IPS-NIHi7 (cell line): ENCODE measurements around the gene CLCN1.

Experiments used
- DNase-seq: peaks from one replicate; pipeline ENCODE4 v3.0.0; 2012; ENCODE audit warnings: mixed read lengths; ENCODE audit errors: extremely low spot score

CLCN1 gene

DNA sequence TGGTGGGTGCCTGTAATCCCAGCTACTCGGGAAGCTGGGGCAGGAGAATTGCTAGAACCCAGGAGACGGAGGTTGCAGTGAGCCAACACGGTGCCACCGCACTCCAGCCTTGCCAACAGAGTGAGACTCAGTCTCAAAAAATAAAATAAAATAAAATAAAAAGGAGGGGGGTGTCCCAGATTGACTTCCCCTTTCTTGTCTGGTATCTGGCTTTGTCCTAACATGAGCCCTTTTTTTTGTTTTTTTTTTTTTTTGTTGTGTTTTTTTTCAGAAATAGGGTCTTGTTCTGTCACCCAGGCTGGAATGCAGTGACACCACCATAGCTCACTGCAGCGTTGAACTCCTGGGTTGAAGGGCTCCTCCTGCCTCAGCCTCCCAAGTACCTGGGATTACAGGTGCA, 23.0 kb upstream of the CLCN1 start:
- no peak for DNase-seq

DNA sequence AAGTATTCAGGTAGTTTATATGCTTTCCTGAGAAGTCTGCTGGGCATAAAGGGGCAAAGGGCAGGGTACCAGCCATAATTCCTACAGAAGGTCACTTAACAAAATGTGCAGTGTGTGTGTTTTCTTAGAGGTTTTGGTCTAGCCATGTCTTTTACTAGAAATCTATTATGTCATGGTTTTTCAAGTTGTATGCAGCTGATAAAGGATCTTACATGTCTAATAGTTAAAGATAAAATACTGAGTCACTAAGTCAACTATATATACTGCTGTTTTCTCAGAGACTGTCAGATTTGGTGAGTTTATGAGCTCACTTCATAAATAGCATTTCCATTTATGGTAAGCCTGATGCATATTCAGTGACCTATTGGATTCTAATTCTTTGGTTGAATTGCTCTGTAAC, 20.0 kb upstream of the CLCN1 start:
- no peak for DNase-seq

- DNase-seq, result no peak
Observed at GRCh38 chr7:143296686-143297085, 19.2 kb upstream of the CLCN1 start.

DNA sequence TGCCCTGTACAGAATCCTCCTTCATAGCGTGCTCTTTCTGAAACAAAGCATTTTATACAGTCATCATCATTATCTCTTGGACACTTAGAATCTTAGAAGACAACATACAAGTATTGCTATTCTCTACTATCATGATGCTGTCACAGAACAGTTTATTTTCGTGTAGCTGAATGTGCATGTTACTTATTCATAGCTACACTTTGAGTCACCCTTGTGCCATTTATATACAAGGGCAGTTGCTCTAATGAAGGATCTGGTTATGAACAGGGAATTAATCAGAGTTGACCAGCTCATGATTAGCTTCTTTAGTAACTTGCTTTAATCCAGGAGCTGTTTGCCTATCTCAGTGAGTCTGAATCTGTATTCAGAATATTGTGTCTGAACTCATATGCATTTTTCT, 16.6 kb upstream of the CLCN1 start:
- DNase-seq, result no peak

DNA sequence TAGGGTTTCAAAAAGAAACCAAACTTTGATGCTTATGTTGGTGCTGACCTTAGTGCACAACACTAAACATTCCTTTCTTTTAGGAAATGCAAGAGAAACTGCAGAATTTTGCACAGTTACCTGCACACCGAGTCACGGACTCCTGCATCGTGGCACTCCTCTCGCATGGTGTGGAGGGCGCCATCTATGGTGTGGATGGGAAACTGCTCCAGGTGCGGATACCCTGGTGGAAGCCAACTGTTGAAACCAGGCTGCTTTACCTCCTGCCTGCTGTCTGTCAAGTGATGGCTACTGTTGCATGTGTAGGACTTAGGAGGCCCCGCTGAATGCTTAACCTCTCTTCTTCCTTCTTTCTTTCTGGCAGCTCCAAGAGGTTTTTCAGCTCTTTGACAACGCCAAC, 16.1 kb upstream of the CLCN1 start:
- DNase-seq, result peak; percentile 77

DNA sequence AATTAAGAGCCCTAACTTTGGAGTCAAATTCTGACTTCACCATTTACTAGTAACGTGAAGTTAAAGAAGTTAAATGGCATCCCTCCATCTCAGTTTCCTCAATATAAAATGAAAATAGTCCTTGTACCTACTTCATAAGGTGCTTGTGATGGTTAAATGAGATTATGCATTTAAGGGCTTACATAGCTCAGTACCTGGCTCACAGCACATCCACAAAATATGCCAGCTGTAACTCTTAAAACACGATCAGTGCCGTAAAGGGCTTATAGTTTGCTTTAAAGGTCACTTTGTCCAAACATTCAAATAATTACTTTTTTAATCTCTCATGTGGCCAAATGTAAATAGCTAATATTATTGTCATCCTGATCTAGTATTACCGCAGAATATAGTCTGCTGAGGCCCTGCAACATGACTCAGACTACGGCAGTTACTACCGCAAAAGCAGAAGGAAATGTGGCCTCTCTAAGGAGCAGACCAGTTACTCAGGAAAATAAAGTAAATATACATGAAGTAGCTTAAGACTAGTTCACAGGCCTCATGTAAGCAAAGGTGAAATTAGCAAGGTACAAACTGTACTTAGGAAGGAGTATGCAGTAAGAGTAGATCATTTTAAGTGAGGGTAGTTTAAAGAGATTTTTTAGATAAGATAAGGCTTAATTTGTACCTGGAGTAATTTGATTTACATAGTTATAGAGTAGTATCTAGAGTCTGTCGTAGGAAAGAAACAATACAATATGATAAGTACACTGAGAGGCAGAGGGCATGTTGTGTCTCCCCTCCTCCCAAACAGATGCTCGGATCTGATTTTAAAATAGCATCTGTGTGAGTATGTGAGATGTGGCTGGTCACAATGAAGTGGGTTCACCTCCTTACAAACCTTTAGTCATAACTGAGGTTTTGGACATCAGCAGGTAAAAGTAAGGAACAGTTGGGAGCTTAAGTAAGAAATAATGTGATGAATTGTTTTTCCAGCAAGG, 14.7 kb upstream of the CLCN1 start:
- no peak for DNase-seq

GRCh38 chr7:143303733-143304132, 12.2 kb upstream of the CLCN1 start:
- DNase-seq, result no peak

- no peak for DNase-seq
Observed at GRCh38 chr7:143304938-143305337, 11.0 kb upstream of the CLCN1 start.

- peak; percentile 78 for DNase-seq
Observed at GRCh38 chr7:143305423-143306070, 10.4 kb upstream of the CLCN1 start.

DNA sequence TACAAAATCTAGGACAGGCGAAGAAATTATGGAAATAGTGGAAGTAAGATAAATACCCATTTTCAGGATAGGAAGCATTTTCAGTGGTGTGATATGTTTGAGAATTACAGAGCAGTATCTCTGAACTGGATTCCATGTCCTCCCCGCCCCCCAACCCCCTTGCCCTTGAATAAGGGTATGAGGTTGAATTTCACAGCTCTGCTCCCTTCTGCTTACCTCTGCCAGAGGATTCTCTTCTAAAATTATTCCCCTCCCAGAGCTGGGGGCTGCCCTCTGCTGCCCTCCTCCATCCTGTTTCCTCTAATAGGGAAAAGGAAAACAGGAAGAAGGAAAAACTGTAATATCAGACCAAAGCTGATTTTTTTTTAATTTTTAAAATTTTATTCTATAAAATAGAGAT, 7.3 kb upstream of the CLCN1 start:
- DNase-seq, result no peak

GRCh38 chr7:143314127-143314526, 1.8 kb upstream of the CLCN1 start:
- no peak for DNase-seq

GRCh38 chr7:143316492-143316891, 581 bp downstream of the CLCN1 start:
- DNase-seq, result no peak

DNA sequence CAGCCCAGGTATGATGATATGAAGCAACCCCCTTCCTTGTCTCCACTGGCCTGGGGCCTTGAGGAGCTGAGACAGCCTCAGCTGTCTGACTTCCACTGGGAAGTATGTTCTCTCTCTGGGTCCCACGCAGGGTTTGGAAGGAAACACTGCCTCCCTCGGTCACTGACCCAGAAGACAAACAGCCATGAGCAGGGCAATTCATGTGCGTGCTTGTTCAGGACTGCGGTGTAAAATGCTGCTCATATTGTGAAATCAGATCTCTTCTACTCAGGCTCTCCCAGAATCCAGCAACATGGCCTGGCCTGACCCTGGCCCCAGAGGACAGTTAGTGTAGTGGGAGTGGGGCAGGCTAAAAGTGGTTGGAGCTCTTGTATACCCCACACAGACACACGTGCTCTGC, 2.8 kb downstream of the CLCN1 start:
- DNase-seq, result no peak

DNA sequence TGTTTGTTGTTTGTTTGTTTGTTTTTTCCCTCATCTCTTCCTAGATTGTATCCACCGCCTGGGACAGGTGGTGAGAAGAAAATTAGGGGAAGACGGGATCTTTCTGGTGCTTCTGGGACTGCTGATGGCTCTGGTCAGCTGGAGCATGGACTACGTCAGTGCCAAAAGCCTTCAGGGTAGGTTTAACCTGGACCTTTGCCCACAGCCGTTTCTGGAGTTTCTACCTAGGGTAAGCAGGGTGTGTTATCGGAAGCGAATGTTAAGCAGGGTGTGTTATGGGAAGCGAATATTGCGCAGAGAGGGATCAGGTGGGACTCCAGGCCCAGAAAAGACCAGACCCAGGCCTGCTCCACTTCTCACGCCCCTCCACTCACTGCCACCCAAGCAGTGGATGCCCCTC, 4.7 kb downstream of the CLCN1 start:
- no peak for DNase-seq

DNA sequence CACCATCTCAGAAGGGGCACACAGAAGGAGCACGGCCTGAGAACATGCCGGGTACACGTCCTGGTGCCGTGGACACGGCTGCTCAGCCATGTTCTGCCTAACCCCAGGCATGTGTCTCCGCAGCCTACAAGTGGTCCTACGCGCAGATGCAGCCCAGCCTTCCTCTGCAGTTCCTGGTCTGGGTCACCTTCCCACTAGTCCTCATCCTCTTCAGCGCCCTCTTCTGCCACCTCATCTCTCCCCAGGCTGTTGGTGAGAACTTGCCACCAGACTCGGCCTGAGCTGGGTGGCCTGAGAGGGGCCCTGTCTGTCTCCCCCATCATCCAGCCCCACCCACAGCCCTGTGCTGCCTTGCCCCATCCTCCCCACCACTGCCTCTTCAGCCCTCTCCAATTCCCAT, 5.3 kb downstream of the CLCN1 start:
- DNase-seq, result no peak

DNA sequence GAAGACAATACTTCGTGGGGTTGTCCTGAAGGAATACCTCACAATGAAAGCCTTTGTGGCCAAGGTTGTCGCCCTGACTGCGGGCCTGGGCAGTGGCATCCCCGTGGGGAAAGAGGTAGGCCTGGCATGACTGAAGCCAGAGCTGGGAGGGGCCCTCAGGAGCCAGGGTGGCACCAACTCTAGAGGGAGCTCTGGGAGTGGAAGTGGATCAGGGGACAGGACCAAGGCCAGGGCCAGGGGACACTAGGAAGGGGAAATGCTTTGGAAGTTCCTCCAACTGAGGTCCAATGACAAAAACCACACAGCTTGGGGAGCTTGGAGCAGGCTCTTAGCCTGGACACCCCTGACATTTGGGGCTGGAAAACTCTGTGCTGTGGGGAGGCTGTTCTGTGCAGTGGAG, 5.8 kb downstream of the CLCN1 start:
- peak; percentile 55 for DNase-seq

DNA sequence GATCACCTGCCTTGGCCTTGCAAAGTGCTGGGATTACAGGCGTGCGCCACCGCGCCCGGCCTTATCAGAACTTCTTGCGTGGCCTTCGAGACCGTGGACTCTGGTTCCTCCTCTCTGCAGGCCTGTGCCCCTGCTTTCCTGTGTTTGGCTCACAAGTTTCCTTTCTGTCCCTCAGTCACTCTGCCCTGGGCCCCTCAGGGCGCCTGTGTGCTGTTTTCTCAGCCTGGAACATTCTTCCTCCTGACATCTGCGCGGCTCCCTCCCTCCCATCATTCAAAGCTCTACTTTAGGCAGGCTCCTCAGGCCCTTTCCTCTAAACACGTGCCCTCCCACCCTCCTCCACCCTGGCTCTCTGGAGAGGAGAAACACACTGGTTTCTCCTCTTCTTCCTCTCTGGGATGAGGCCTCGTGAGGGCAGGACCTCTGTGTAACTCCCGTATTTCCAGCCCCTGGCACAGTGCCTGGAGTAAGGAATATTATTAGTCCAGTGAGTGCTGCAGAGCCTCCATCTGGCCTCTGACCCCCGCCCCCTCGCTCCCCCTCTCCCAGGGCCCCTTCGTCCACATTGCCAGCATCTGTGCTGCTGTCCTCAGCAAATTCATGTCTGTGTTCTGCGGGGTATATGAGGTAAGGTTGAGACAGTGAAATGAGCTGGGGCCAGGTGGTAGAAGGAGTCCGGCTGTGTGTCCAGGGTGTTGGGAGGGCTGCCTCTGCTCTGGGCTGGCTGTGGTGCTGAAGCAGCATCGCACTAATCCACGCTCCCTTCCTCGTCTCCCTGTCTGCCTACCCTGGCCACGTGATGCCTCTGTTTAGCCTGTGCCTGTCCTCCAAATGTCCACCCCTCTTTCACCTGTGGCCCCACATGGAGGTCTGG, 7.1 kb downstream of the CLCN1 start:
- DNase-seq, result no peak

DNA sequence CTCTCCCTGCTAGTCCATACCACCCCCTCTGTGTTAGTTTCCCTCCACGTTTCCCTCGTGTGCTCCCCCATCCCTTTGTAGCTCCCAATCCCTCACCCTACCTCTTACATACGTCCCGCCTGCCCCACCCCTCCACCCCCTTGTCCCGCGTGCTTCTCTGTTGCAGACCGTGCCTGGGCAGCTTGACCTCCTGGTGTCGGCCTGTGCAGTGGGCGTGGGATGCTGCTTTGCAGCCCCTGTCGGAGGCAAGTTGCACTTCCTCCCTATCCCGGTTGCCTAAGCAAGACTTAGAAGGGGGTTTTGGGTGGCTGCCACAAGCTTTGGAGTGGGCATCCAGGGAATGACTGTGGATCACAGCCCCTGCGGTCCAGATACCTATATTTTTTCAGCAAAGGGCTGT, 7.7 kb downstream of the CLCN1 start:
- DNase-seq, result no peak

DNA sequence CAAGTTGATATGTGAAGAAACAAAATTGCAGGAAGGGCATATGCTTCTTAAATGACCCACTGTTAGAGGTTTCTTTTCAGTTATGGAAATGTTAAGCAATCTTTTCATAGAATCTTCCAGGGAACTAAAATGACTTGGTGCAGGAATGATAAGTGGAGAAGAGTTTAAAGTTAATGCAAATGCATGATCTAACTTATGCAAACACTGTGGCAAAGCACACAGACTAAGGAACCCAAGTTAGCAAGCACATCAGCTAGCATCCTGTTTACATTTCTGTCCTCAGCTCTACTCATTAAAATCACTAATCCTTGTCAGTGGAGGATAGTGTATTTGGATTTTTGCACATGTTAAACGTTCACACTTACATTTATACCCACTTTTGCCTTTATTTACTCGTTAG, 9.3 kb downstream of the CLCN1 start:
- DNase-seq, result no peak

DNA sequence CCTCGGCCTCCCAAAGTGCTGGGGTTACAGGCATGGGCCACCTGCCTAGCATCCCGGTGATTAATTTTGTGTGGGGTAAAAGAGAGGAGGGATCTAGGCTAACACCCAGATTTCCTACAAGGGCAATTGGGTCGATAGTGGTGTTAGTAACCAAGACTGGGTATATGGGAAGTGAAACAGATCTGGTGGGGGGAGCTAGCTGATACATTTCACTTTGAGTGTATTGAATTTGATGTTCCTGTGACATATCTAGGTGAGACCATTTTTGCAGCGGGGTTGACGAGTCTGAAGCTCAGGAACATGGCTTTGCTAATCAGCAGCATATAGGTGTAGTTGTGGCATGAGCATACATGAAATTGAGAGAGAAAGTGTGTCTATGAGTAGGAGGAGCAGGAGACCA, 12.0 kb downstream of the CLCN1 start:
- no peak for DNase-seq

- peak; percentile 35 for DNase-seq
Observed at GRCh38 chr7:143329471-143330170, 13.7 kb downstream of the CLCN1 start.
